Measurements from ENCODE around the gene DERA.

- TF ChIP-seq POLR2A (IDR thresholded peaks at IDR 0.05; ENCODE audit: low read depth, low read length) (no peak), POLR2AphosphoS5 (IDR thresholded peaks at IDR 0.05; ENCODE audit: low read depth, low read length) (no peak), TAF1 (IDR thresholded peaks at IDR 0.05; ENCODE audit: low read depth, low read length) (no peak)
These were observed 119.6 kb downstream of the DERA start for GRCh38 chr12:16030744-16031143.

Measured in GM12891 (cell line).